DOHH2 (cell line): ENCODE measurements around the gene TLX2.

ENCODE experiments used
- CTCF ChIP-seq: fragments of 200-600 bp; sonication (generic); IDR thresholded peaks from one replicate; pipeline ENCODE4 v1.5.1; 2014; ENCODE audit warnings: antibody characterized with exemption, mild to moderate bottlenecking, low read depth, low read length; ENCODE audit not compliant: poor library complexity, severe bottlenecking
- EZH2phosphoT487 ChIP-seq: fragments of 200-600 bp; sonication (generic); IDR thresholded peaks from 2 replicates; pipeline ENCODE4 v1.6.1; 2017; ENCODE audit warnings: borderline replicate concordance, mild to moderate bottlenecking, antibody characterized with exemption, low read length, moderate library complexity, mixed read lengths

- no peak for TF ChIP-seq EZH2phosphoT487
- no peak for TF ChIP-seq CTCF
Measured at GRCh38 chr2:74516650-74517049, 2.4 kb downstream of the TLX2 start.
